Dendritic cell treated with granulocyte-macrophage colony-stimulating factor and Interleukin-4, amounts not matched to agents 40 ng/mL and 50 ng/mL, for 4 days (primary cell): ENCODE results near the gene FBN2.

Experiments
- H3K27ac Mint-ChIP-seq: one replicate; pipeline ENCODE4 v1.8.0; 2022; ENCODE audit warnings: mild to moderate bottlenecking, mixed read lengths
- H3K27me3 Mint-ChIP-seq: one replicate; pipeline ENCODE4 v1.8.0; 2022; ENCODE audit warnings: mild to moderate bottlenecking, mixed read lengths
- H3K36me3 Mint-ChIP-seq: one replicate; pipeline ENCODE4 v1.8.0; 2022; ENCODE audit warnings: low read depth, mixed read lengths
- H3K4me1 Mint-ChIP-seq: one replicate; pipeline ENCODE4 v1.8.0; 2022; ENCODE audit warnings: low read depth, mixed read lengths
- H3K4me3 Mint-ChIP-seq: one replicate; pipeline ENCODE4 v1.8.0; 2022; ENCODE audit warnings: mild to moderate bottlenecking, moderate library complexity, mixed read lengths
- H3K9me3 Mint-ChIP-seq: one replicate; pipeline ENCODE4 v1.8.0; 2022; ENCODE audit warnings: mixed read lengths
- intact Hi-C: fragments of 100-400 bp; cut with micrococcal nuclease; formaldehyde crosslinking; loops from one replicate; pipeline ENCODE4 v1.15.0; 2022

The FBN2 gene

DNA sequence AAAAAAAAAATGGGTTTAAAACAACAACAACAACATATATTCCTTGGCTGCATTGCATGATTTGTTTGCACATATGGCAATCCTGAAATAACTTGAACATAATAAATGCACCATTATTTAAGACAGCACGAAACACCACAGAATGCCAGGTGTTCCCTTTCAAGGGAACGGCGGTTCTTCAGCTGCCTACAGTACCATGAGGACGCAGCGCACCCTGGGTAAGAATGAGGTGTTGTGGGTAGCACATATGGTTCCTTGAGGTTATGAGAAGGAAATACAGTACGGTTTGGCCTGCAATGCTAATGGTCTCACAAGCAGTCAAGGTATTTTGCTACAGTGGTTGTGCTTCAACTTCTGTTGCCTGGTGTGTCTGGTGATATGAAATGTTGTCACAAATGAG, 279.7 kb downstream of the FBN2 start:
- Mint-ChIP-seq H3K36me3 (peaks cover 22% of the 10 kb centered on the region), H3K4me3 (no peak overlapping the region), H3K27me3 (no peaks in the 10 kb centered on the region), H3K27ac (no peak overlapping the region), H3K9me3 (peaks cover 10% of the 10 kb centered on the region), H3K4me1 (no peaks in the 10 kb centered on the region)
- intact Hi-C loops = no loop called here

DNA sequence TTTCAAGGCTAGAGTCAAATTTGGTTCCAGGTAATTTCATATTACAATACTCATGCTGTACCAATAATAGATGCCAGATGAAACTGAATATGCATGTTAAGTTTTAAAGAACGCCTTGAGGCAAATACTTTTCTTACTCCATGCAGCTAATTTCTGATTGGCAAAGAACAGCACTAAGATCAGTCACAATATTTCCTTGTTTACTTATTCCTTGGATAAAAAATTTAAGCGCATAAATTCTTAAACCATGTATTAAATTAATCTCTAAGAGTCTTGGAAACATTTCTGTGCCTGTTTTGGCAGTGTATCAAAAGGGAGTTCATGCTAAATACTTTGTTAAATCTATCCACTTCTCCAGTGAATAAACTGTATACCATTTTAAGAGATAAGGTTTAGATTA, 281.0 kb downstream of the FBN2 start:
- intact Hi-C loops = no loop called here

DNA sequence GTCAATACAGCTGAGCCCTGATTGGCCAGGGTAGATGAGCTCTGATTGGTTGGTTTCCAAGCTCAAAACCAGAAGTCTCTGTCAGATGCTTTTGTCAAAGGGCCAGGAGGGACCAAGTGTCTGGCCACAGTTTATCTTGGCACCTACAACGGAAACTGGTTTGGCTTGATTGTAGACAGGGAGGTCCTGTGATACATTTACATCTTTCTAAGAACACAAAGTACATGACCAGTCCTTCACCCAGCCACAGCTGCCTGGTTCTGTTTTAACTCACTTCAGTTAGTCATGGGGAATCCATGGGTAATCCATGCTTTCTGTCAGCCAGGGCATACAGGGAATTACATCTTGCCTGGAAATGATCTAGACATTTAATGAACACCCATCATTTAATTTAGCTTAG, 283.3 kb downstream of the FBN2 start:
- no peak overlapping the region for H3K4me3 Mint-ChIP-seq
- intact Hi-C loops = no loop called here
- H3K27me3 Mint-ChIP-seq = no peaks in the 10 kb centered on the region
- no peak overlapping the region for H3K27ac Mint-ChIP-seq
- H3K4me1 Mint-ChIP-seq = no peaks in the 10 kb centered on the region
- no peaks in the 10 kb centered on the region for H3K36me3 Mint-ChIP-seq
- H3K9me3 Mint-ChIP-seq = peaks cover 10% of the 10 kb centered on the region

More for the DNA sequence above, 281.0 kb downstream of the FBN2 start:
- H3K27ac Mint-ChIP-seq = no peak overlapping the region
- H3K36me3 Mint-ChIP-seq = peaks cover 9% of the 10 kb centered on the region
- peaks cover 10% of the 10 kb centered on the region for H3K9me3 Mint-ChIP-seq
- H3K27me3 Mint-ChIP-seq = no peaks in the 10 kb centered on the region
- H3K4me1 Mint-ChIP-seq = no peaks in the 10 kb centered on the region
- no peak overlapping the region for H3K4me3 Mint-ChIP-seq

DNA sequence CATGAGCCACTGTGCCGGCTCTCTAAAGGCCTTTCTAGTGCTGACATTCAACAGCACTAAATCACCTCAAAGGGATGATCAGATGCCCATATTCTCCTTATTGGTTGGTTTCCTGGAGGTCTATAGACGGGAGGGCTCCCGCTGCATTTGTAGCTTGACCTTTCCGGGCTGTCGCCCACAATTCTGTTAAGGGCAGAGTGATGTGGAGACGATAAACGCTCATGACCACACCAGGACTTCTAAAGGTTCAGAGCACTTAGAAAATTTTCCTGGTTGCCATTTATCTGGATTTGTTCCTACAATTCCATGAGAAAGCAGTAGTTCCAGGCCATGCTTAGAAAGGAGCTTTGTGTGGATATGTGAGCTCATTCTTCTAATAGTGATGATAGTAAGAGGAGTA, 284.2 kb downstream of the FBN2 start:
- Mint-ChIP-seq H3K27me3 (no peaks in the 10 kb centered on the region), H3K9me3 (peaks cover 10% of the 10 kb centered on the region), H3K4me3 (no peak overlapping the region), H3K27ac (no peak overlapping the region), H3K36me3 (no peaks in the 10 kb centered on the region), H3K4me1 (no peaks in the 10 kb centered on the region)
- intact Hi-C loops = no loop called here

DNA sequence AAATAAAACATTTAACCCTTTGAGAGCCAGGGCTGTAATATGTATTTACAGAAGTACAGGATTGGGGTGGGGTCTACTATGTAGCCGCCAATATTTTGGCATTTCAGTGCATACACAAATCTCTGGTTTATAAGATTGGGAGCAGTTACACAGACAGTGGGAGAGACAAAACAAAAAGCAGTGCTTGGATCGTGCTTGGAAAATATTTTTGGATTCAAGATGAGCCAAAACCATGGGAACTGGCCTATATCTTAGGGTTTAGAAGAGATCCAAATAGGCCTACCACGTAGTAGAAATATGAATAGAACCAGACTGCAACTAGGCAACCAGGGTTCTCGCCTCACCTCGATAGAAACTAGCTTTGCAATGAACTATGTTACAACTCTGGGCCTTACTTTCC, 284.9 kb downstream of the FBN2 start:
- Mint-ChIP-seq H3K27me3 (no peaks in the 10 kb centered on the region), H3K4me3 (no peak overlapping the region), H3K9me3 (peaks cover 10% of the 10 kb centered on the region), H3K4me1 (no peaks in the 10 kb centered on the region), H3K36me3 (no peaks in the 10 kb centered on the region), H3K27ac (no peak overlapping the region)
- intact Hi-C loops = no loop called here

DNA sequence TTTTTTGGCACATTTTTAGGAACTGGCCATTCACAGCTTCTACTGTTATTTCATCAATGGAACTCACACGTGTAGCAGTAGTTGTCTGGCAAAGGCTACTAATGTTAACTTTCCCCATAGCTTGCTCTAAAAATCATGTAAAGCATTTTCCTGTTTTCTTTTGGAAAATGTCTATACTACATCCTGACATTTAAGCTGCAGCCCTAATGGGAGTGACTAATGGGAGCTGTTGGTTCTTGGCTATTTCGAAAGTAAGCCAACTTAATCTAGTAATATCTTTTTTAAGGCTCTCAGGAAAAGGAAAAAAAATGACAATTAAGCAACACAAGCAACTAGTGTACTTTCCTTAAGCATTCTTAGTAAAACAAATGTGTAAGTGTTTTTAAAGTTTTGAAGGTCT, 285.3 kb downstream of the FBN2 start:
- H3K9me3 Mint-ChIP-seq = peaks cover 10% of the 10 kb centered on the region
- intact Hi-C loops = no loop called here
- H3K4me1 Mint-ChIP-seq = no peaks in the 10 kb centered on the region
- no peaks in the 10 kb centered on the region for H3K27me3 Mint-ChIP-seq
- no peaks in the 10 kb centered on the region for H3K36me3 Mint-ChIP-seq
- H3K4me3 Mint-ChIP-seq = no peak overlapping the region
- no peak overlapping the region for H3K27ac Mint-ChIP-seq

DNA sequence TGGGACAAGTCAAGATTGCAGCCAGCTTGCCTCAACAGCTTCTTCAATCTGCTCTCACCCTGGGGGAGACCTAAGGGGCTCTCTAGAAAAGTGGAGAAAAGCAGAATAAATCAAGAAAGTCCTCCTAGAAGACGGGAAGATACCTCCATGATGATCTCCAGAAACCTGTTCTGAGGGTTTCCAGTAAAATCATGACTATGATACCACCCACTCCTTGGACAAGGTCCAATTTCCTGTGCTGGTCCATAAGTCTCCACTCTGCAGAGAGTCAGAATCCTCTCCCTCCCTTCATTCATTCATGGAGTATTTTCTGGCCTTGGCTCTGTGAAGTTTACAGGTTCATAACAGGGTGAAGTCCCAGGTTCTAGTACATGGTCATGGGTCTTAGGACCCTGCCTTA, 285.8 kb downstream of the FBN2 start:
- H3K27me3 Mint-ChIP-seq = no peaks in the 10 kb centered on the region
- H3K4me1 Mint-ChIP-seq = no peaks in the 10 kb centered on the region
- H3K27ac Mint-ChIP-seq = no peak overlapping the region
- intact Hi-C loops = no loop called here
- no peak overlapping the region for H3K4me3 Mint-ChIP-seq
- peaks cover 10% of the 10 kb centered on the region for H3K9me3 Mint-ChIP-seq
- H3K36me3 Mint-ChIP-seq = no peaks in the 10 kb centered on the region

DNA sequence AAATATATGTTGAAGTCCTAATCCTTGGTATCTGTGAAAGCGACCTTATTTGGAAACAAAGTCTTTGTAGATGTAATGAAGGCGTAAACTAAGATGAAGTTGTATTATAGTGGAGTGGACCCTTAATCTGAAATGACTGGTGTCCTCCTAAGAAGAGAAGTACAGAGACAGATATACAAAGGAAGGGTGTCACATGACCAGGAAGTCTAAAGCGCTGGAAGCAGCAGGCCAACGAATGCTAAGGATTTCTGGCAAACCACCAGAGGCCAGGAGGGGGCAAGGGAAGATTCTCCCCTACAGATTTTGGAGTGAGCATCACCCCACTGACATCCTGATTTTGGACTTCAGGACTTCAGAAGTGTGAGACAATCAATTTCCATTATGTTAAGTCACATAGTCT, 292.1 kb downstream of the FBN2 start:
- H3K27me3 Mint-ChIP-seq = peaks cover 1% of the 10 kb centered on the region
- intact Hi-C loops = no loop called here
- H3K4me1 Mint-ChIP-seq = no peaks in the 10 kb centered on the region

DNA sequence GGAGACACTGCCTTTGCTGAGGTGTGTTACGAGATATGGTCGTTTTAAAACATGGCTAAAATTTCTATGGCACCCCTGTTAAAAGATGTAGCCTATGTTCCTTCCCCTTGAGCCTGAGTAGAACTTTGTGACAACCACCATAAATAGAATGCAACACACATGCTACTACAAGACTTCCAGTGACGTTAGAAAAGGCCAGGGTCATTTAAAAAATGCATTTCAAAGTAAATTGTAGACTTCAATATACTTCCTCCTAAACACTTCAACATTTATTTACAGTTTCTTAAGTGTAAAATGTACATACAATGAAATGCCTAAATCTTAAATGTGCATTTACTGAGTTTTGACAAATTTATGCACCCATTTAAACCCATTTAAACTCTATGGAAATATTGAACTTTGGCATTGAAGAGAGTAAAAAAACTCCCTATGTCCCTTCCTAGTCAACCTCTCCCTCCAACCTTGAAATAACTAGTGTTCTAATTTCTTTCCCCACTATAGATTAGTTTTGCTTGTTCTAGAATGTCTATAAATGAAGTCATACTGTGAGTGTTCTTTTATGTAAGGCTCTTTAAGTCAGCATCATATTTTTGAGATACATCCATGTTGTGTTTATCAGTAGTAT, 294.0 kb downstream of the FBN2 start:
- Mint-ChIP-seq H3K4me3 (no peak overlapping the region), H3K9me3 (peaks cover 9% of the 10 kb centered on the region), H3K4me1 (no peaks in the 10 kb centered on the region), H3K27ac (no peak overlapping the region), H3K27me3 (peaks cover 1% of the 10 kb centered on the region), H3K36me3 (no peaks in the 10 kb centered on the region)
- intact Hi-C loops = no loop called here

More for the DNA sequence above, 292.1 kb downstream of the FBN2 start:
- Mint-ChIP-seq H3K4me3 (no peak overlapping the region), H3K9me3 (peaks cover 9% of the 10 kb centered on the region), H3K27ac (no peak overlapping the region), H3K36me3 (no peaks in the 10 kb centered on the region)

DNA sequence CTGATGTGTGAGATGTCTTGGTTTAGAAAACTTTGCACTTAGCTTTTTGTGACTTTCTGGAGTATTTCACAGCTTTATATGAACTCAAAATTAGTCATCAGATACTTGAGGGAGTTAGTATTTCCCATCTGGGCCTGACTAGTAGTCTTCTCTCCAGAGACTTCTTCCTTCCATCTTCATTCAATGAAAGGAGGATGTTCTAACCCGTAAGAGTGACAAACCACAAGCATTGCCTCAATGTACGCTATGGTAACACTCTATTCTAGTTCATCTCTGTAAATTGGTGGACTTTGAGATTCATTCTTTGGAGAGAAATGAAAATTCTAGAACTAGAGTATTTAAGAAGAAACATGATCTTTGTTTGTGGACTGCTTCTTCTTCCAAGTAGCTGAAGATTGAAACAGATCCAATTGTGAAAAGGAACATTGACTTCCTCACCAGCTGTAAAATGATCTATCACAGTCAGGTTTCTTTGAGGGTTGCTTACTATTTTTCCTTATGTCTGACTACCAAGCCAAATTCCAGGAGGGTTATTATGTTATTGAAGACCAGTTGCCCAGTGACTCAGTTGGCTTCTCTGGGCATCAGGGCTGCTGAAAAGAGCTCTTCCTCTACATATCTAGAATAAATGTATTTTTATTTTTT, 296.9 kb downstream of the FBN2 start:
- Mint-ChIP-seq H3K9me3 (peaks cover 9% of the 10 kb centered on the region), H3K4me3 (no peak overlapping the region)

DNA sequence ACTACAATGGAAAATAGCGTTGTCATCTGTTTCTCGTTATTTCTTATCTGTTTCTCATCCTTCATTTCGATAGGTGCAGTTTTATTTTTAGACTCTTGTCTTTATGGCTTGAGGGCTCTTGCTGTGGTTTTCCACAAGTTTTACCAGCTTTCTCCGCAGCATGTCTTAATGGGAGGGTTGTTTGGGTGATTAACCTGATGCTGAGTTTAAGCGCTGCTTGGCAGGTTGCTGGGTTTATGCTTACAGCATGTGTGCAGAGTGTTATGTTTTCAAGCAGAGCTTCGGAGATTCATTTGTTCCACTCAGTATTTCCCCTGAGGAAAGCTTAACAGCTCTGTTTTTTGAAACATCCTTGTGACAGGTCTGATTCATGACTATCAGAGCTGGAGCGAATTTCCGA, 300.5 kb downstream of the FBN2 start:
- Mint-ChIP-seq H3K4me1 (no peaks in the 10 kb centered on the region), H3K27ac (no peak overlapping the region), H3K36me3 (no peaks in the 10 kb centered on the region), H3K4me3 (no peak overlapping the region), H3K27me3 (no peaks in the 10 kb centered on the region), H3K9me3 (no peaks in the 10 kb centered on the region)
- intact Hi-C loops = no loop called here

More for the DNA sequence above, 296.9 kb downstream of the FBN2 start:
- H3K4me1 Mint-ChIP-seq = no peaks in the 10 kb centered on the region
- peaks cover 1% of the 10 kb centered on the region for H3K27me3 Mint-ChIP-seq
- no peaks in the 10 kb centered on the region for H3K36me3 Mint-ChIP-seq
- intact Hi-C loops = no loop called here
- no peak overlapping the region for H3K27ac Mint-ChIP-seq

DNA sequence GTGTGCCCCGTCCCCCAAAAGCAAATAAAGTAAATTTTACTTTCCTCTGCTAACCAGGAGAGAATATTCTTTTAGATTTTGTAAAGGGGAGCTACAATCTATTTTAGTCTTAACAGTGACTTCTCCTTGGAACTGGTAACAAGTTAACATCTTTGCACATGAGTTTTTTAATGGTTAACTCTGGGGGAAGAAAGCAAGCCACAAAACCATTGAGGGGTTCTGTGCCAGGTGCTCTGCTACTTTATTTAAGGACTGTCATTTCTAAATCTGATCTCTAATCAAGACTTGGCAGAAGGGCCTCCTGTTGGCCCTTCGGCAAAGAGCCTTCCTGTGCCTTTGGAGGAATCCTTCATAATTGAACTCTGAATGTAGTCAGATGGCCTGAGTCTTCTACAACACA, 301.0 kb downstream of the FBN2 start:
- no peak overlapping the region for H3K27ac Mint-ChIP-seq
- no peaks in the 10 kb centered on the region for H3K4me1 Mint-ChIP-seq
- no peaks in the 10 kb centered on the region for H3K27me3 Mint-ChIP-seq
- no peaks in the 10 kb centered on the region for H3K9me3 Mint-ChIP-seq
- no peaks in the 10 kb centered on the region for H3K36me3 Mint-ChIP-seq
- intact Hi-C loops = no loop called here
- no peak overlapping the region for H3K4me3 Mint-ChIP-seq

DNA sequence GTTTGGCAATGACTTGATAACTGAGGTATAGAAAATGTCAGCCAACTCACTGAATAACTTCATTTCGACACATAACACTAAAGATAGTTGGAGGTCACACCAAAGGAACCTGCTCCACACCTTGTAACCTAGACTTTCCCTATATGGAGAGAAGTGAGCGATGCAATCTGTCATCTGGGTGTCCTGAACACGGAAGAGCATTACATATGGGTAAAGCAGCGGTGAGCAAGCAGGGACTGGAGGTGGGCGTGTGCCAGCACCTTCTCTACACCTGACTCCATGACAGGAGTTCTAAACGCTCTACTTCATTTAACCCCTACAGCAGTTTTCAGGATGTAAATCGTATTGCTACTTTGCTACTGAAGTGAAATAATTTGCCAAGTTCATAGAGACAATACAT, 301.7 kb downstream of the FBN2 start:
- Mint-ChIP-seq H3K36me3 (no peaks in the 10 kb centered on the region), H3K9me3 (no peaks in the 10 kb centered on the region), H3K27ac (no peak overlapping the region), H3K27me3 (no peaks in the 10 kb centered on the region), H3K4me1 (no peaks in the 10 kb centered on the region), H3K4me3 (no peak overlapping the region)
- intact Hi-C loops = no loop called here

DNA sequence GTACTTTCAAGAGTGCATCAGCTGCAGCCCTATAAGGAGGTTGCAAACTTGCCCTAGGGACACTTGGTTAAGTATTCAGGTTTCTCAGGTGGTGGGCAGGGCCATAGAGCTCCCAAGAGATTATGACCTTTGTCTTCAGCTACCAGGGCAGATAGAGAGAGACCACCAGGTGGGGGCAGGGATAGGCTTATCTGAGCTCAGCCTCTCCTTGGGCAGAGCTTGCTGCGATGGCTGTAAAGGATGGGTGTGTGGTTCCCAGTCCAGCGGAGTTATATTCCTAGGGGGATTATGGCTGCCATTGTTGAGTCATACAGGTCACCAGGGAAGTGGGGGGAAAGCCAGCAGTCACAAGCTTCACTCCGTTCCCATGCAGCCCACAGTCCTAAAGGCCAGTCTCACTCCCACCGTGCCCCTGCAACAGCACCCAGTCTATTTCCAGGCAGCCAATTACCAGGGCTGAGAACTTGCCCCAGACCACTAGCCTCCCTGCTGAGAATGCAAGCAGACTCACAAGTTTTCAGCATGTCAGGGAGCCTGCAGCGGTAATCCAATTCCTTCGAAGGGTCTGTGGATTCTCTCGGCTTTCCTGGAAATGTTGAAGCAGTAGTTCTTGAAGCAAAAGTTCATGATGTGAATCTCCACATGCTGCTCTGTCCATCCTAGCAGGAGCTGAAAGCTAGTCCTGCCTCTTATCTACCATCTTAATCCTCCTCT, 303.0 kb downstream of the FBN2 start:
- Mint-ChIP-seq H3K9me3 (no peaks in the 10 kb centered on the region), H3K4me1 (no peaks in the 10 kb centered on the region), H3K4me3 (no peak overlapping the region), H3K36me3 (no peaks in the 10 kb centered on the region), H3K27me3 (no peaks in the 10 kb centered on the region), H3K27ac (no peak overlapping the region)
- intact Hi-C loops = no loop called here
